Prostate gland (tissue), 2 donors: Measurements from ENCODE around the gene CTNNA2. TPM values are rescaled to one million over a fixed set of nuclear protein-coding genes. Genes with fewer than 3 reads are reported as not detected.

ENCODE experiments used
- DNase-seq: peaks from one replicate; pipeline ENCODE4 v3.0.0-alpha.2; 2019; ENCODE audit warnings: low spot score
- H3K27ac ChIP-seq, 2 donors: fragments of 200-600 bp; sonication (generic); 2 replicates each; pipeline ENCODE4 v1.5.1; 2017 to 2019
- H3K27me3 ChIP-seq: fragments of 200-600 bp; sonication (generic); replicated peaks from 2 replicates; pipeline ENCODE4 v1.5.1; 2019; ENCODE audit not compliant: insufficient read depth
- H3K36me3 ChIP-seq, 2 donors: fragments of 200-600 bp; sonication (generic); 1 replicate in 1 of 2; 2 replicates in 1 of 2; pipeline versions ENCODE4 v1.5.1 to v1.8.1; 2017 to 2019
- H3K4me1 ChIP-seq: fragments of 200-600 bp; sonication (generic); replicated peaks from 2 replicates; pipeline ENCODE4 v1.5.1; 2019
- H3K4me3 ChIP-seq, 2 donors: fragments of 200-600 bp; sonication (generic); 2 replicates each; pipeline ENCODE4 v1.5.1; 2017 to 2019
- H3K9me3 ChIP-seq: fragments of 200-600 bp; sonication (generic); 2 replicates; pipeline ENCODE4 v1.5.1; 2017
- POLR2A ChIP-seq: fragments of 450-650 bp; IDR thresholded peaks from one replicate; pipeline ENCODE4 v1.6.1; 2016; ENCODE audit warnings: antibody characterized with exemption, mild to moderate bottlenecking
- POLR2AphosphoS5 ChIP-seq: sonication (generic); formaldehyde crosslinking; IDR thresholded peaks from one replicate; pipeline ENCODE4 v1.6.1; 2017; ENCODE audit warnings: antibody characterized with exemption
- WGBS: methylation state at CpG from one replicate; pipeline ENCODE4 v1.1.5; 2018; 5-methylcytosine and 5-hydroxymethylcytosine counted together
- intact Hi-C: fragments of 100-400 bp; cut with DNase I; formaldehyde crosslinking; loops from one replicate; pipeline ENCODE4 v1.14.2; 2022
- total RNA-seq, 2 donors: library from RNA; depleted of rRNA; stranded (reverse); fragments of >200 nt; gene quantifications; one replicate each; pipeline ENCODE4 v1.1.0, GENCODE V29; 2016
- TF ChIP-seq, protein P1 (sequence below), 4 experiments: fragments of 200-600 bp in 2 of 4; fragments of 450-650 bp in 2 of 4; sonication (generic) in 2 of 4; IDR thresholded peaks; 1 replicate in 3 of 4; 2 replicates in 1 of 4; pipeline ENCODE4 v1.5.1; 2016 to 2019; ENCODE audit warnings: antibody characterized with exemption in 4 of 4, mild to moderate bottlenecking in 2 of 4, moderate library complexity in 2 of 4

Gene CTNNA2
- total RNA-seq, 2 donors from 2014 or later, result 24.3 TPM; not detected in 1

DNA sequence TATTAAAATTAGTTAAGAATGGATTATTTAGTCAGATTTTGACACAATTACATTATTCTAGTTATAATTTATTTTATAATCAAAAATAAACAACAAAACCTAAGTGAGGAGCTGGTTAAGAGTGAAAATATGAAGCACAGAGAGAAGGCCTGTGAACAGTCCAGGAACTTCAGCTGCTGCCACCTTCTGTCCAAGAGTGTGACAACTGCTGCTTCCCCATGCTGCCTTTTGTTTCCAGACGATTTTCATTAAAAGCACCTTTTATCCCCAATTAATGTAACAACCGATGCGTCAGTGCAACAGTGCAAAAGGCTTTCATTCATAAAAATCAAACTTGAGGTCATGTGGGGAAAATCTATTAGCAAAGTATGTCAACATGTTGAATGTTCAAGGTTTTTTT is 363.6 kb downstream of the CTNNA2 start:
- TF ChIP-seq POLR2AphosphoS5 (no peak), POLR2A (no peak)
- TF ChIP-seq, protein P1, sequence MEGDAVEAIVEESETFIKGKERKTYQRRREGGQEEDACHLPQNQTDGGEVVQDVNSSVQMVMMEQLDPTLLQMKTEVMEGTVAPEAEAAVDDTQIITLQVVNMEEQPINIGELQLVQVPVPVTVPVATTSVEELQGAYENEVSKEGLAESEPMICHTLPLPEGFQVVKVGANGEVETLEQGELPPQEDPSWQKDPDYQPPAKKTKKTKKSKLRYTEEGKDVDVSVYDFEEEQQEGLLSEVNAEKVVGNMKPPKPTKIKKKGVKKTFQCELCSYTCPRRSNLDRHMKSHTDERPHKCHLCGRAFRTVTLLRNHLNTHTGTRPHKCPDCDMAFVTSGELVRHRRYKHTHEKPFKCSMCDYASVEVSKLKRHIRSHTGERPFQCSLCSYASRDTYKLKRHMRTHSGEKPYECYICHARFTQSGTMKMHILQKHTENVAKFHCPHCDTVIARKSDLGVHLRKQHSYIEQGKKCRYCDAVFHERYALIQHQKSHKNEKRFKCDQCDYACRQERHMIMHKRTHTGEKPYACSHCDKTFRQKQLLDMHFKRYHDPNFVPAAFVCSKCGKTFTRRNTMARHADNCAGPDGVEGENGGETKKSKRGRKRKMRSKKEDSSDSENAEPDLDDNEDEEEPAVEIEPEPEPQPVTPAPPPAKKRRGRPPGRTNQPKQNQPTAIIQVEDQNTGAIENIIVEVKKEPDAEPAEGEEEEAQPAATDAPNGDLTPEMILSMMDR (IDR thresholded peaks at IDR 0.05), result no peak
- Histone ChIP-seq H3K9me3 (no peaks in the 10 kb centered on the region), H3K4me1 (no peaks in the 10 kb centered on the region), H3K4me3 (no peak overlapping the region), H3K27me3 (no peaks in the 10 kb centered on the region), H3K36me3 (no peaks in the 10 kb centered on the region), H3K27ac (no peak overlapping the region)
- DNase-seq, result no peak
- intact Hi-C loops, result no loop called here
- 17% methylated on average over 3 of the region's 3 CpGs for WGBS

DNA sequence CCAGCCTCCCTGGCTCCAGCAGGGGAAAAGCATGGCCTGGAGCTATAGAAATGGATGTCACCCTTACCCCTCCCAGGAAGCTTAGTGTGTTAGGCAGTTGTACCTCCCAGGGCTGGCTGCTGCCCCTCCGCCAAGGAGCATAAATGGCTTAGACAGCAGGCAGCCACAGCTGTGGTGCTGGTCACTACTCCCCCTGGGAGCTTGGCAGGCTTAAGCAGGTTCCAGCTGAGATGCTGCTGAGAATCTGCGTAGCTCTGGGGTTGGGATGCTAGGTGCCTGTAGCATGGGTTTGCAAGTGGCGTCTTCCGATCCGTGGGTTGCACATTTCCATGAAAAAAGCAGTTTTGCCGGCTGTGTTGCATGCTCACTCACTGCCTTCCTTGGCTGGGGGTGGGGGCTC is 369.7 kb downstream of the CTNNA2 start:
- Histone ChIP-seq H3K36me3 (no peaks in the 10 kb centered on the region), H3K27ac (no peak overlapping the region), H3K4me3 (no peak overlapping the region), H3K4me1 (no peaks in the 10 kb centered on the region), H3K27me3 (no peaks in the 10 kb centered on the region), H3K9me3 (no peaks in the 10 kb centered on the region)
- WGBS, result 90% methylated on average over 6 of the region's 6 CpGs
- no peak for DNase-seq
- TF ChIP-seq POLR2AphosphoS5 (no peak), POLR2A (no peak)
- TF ChIP-seq, protein P1 (IDR thresholded peaks at IDR 0.05), result no peak
- intact Hi-C loops, result no loop called here

DNA sequence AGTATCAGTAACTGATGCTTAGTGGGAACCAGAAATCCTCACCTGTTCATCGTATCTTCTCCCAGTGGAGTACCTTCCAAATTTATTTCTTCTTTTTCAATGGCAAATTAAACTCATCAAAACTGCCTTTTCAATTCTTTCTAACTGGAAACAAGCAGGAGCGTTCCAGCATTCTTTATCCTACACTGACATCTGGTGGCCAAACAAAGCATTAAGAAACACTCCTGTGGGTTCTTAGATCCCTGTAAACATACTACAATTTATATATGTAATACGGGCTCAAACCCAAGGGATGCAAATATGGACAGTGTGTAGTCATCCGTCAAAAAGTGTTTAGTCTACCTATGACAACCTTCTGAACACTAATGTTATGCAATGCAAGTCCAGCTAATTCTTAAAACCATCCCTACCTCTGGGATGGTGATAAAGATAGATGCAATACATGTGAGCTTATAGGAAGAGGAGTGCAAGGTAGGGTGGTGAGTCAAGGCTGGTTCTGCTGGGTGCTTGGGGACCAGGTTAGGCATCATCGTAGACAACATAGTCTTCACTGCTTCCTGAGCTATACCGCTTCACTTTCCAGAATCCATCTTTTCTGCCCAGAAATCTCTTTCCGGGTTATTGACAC is 375.0 kb downstream of the CTNNA2 start:
- TF ChIP-seq, protein P1 (IDR thresholded peaks at IDR 0.05), result peak in 3 of 4 experiments; percentile 56 to 72 (median 62)
- no peak for TF ChIP-seq POLR2A
- 38% methylated on average over 7 of the region's 7 CpGs for WGBS
- Histone ChIP-seq H3K4me3 (no peak overlapping the region), H3K36me3 (no peaks in the 10 kb centered on the region), H3K27me3 (no peaks in the 10 kb centered on the region), H3K9me3 (no peaks in the 10 kb centered on the region), H3K27ac (no peak overlapping the region), H3K4me1 (no peaks in the 10 kb centered on the region)
- intact Hi-C loops, result no loop called here
- DNase-seq, result peak; percentile 30

DNA sequence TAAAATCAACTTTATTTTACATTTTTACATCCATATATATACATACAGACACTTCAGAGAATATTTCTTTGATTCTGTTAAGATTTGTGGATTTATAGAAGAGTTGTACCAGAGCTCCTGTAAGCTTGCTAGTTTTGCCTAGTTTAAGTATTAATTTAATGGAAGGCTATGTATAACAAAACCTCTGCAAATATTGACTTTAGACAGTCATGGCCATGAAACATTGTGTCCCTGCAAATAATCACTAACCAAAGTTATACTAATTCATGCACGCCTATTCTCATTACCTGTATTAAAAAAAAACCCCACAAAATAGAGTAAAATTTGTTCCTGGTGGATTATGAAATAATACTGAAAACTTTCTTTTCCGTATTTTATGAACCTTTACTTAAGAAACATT is 379.3 kb downstream of the CTNNA2 start:
- WGBS, result 51% methylated on average over 2 of the region's 2 CpGs
- no peaks in the 10 kb centered on the region for H3K4me1 ChIP-seq
- H3K36me3 ChIP-seq, result no peaks in the 10 kb centered on the region
- no peaks in the 10 kb centered on the region for H3K9me3 ChIP-seq
- no peak for DNase-seq
- H3K27ac ChIP-seq, result no peak overlapping the region
- H3K4me3 ChIP-seq, result no peak overlapping the region
- intact Hi-C loops, result no loop called here
- H3K27me3 ChIP-seq, result no peaks in the 10 kb centered on the region
- no peak for TF ChIP-seq POLR2A
- TF ChIP-seq, protein P1 (IDR thresholded peaks at IDR 0.05), result no peak
- no peak for TF ChIP-seq POLR2AphosphoS5

DNA sequence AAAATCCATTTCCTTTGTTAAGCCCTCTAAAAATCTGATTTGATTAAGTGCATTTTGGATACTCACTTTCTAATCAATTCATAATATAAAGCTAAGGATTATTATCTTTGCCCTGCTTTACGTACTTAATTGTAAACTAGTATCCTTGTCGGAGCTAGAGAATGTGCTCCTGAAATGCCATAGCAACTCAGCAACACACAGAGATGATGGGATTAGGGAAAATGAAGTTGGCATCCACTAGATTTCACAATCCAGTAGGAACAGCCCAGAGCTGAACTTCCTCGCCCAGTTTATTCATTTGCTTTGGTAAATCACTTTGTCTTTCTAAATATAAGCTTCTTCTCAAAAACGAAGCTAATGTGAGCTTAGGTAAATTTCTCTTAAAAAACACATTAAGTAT is 386.3 kb downstream of the CTNNA2 start:
- intact Hi-C loops, result no loop called here
- 66% methylated on average over 4 of the region's 4 CpGs for WGBS
- Histone ChIP-seq H3K4me1 (no peaks in the 10 kb centered on the region), H3K36me3 (no peaks in the 10 kb centered on the region), H3K27ac (no peak overlapping the region), H3K9me3 (no peaks in the 10 kb centered on the region), H3K27me3 (no peaks in the 10 kb centered on the region), H3K4me3 (no peak overlapping the region)
- TF ChIP-seq POLR2AphosphoS5 (no peak), POLR2A (no peak)
- TF ChIP-seq, protein P1 (IDR thresholded peaks at IDR 0.05), result no peak
- no peak for DNase-seq
